Measurements from ENCODE around the gene CCL15.

DNA sequence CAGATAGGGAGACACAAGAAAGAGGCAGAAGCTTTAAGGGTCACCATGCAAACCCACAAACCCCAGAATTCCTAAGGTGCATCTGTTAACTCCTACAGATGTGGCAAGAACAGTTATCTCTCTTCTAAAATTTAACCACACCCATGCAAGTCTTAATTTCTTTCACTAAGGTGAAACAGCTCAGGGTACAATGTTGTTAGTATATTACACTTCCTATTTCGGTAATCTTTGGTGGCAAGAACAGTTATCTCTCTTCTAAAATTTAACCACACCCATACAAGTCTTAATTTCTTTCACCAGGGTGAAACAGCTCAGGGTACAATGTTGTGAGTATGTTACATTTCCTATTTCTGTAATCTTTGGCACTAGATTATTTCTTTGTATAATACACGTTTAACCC, 9.8 kb upstream of the CCL15 start:
- TF ChIP-seq, protein P1, sequence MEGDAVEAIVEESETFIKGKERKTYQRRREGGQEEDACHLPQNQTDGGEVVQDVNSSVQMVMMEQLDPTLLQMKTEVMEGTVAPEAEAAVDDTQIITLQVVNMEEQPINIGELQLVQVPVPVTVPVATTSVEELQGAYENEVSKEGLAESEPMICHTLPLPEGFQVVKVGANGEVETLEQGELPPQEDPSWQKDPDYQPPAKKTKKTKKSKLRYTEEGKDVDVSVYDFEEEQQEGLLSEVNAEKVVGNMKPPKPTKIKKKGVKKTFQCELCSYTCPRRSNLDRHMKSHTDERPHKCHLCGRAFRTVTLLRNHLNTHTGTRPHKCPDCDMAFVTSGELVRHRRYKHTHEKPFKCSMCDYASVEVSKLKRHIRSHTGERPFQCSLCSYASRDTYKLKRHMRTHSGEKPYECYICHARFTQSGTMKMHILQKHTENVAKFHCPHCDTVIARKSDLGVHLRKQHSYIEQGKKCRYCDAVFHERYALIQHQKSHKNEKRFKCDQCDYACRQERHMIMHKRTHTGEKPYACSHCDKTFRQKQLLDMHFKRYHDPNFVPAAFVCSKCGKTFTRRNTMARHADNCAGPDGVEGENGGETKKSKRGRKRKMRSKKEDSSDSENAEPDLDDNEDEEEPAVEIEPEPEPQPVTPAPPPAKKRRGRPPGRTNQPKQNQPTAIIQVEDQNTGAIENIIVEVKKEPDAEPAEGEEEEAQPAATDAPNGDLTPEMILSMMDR (IDR thresholded peaks at IDR 0.05), result no peak
- no peak for TF ChIP-seq POLR2A (IDR thresholded peaks at IDR 0.05)
